GM19395 (cell line): ENCODE measurements around the gene CAMTA1.

ENCODE experiments used
- ATAC-seq: cut with Tn5 transposase; IDR thresholded peaks from one replicate; pipeline ENCODE4 v1.9.1; 2021; ENCODE audit warnings: mild to moderate bottlenecking, moderate library complexity; ENCODE audit not compliant: unreplicated experiment

Gene CAMTA1

DNA sequence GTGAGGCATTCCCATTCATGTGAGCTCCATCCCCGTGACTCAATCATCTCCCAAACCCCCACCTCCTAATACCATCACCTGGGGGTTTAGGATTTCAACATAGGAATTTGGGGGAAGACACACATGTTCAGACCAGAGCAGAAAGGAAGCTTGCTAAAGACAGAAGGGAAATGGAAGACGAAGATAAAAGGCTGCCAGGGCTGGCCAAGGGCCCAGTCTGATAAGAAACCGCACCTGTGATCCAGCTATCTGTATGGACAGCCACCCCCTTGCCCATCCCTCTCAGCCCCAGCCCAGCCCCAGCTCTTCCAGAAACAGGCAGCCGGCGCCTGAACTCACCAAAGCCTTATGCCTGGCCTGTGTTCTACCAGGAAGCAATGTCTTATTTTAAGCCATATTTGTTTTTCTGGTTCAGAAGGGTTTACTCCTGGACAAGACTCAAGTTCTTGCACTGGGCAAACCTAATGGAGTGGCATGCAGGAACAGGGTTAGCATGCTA is 787.4 kb downstream of the CAMTA1 start:
- no peak for ATAC-seq

DNA sequence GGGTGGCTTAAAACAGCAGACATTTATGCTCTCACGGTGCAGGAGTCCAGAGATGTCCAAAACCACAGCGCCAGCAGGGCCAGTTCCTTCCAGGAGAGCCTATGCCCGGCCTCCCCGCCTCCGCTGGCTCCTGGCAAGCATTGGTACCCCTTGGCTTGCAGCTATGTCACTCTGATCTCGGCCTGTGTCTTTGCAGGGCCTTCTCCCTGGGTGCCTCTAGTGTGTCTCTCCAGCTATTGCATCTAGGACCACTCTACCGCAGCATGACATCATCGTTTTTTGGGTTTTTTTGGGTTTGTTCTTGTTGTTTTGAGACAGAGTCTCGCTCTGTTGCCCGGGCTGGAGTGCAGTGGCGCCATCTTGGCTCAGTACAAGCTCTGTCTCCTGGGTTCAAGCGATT is 788.2 kb downstream of the CAMTA1 start:
- no peak for ATAC-seq

DNA sequence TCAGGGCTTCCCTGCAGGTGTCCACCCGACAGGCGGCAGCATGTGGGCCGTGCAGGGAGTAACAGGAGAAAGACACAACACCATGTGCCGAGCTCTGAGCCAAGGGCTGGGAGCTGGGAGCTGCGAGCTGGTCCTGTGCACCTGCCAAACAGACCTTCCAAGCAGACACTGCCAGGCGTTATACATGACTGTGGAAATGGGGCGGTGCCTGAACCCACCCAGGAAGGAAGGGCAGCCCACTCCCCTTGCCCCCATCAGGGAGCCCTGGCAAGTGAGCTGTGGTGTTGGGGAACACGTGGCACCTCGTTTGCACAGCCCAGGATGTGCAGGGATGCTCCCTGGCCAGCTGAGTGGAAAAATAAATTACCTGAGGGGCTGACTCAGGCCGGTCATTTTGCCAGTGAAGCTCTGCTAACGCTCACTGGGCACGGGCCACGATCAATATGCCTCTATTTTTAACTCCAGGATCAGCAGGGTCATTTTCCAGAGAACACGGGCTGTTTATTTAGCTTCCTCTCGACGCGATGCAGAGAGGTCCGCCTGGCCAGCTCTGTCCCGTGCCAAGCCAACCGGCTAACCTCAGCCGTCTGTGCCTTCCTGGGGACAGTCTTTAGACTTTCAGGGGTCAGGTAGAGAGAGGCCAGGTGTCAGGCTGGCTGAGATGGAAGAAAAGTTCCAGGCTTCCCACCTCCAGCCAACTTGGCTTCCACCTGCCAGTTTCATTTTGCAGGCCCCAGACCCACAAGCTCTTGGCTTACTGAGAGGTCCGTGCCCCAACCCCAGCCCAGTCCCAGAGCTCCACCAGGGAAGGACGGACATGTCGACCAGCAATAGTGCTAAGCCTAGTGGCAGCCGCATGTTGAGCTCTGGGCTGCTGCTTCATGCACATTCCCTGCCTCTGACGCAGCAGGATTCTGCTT is 789.1 kb downstream of the CAMTA1 start:
- ATAC-seq = no peak

DNA sequence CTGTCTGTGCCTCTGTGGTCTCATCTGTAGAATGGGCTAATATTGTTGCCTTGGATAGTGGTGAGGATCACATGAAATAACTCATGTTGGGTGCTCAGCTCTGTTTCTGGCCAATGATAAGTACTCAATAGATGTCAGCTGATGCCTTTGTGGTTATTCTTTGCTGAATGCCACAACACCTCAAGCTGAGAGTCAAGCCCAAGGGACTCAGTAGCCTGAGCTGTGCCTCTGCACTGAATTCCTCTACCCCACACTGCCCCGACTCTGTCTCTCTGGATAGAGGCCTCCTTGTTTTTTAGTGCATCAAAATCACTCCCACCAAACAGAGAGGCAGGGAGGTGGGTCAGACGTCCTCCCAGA is 789.8 kb downstream of the CAMTA1 start:
- no peak for ATAC-seq

DNA sequence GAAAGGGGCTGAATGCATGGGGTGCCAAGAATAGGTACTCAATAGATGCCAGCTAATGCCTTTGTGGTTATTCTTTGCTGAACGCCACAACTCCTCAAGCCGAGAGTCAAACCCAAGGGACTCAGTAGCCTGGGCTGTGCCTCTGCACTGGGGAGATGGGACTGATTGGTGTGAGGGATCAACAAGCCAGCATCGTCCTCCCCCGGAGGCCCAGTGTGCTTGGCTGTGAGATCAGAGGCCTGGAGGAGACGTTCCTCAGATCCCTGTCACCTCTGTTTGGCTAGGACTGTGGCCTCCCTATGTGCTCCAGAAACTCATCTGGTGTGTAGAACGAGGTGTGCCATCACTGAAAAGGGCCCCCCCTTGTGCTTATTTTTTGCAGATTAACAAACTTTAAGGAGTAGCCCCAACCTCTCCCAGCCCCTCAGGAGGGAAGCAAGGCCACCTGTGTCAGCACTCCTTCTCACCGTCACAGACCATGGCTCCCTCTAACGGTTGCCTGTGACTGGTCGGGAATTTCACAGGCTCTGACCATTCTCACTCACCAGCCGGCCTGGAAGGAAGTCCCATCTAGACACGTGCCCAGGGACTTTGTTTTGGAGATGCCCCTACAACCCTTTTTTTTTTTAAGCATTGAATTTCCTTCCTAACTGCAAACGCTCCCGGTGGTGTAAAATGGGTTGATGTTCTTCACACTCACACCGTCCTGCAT is 791.8 kb downstream of the CAMTA1 start:
- no peak for ATAC-seq

DNA sequence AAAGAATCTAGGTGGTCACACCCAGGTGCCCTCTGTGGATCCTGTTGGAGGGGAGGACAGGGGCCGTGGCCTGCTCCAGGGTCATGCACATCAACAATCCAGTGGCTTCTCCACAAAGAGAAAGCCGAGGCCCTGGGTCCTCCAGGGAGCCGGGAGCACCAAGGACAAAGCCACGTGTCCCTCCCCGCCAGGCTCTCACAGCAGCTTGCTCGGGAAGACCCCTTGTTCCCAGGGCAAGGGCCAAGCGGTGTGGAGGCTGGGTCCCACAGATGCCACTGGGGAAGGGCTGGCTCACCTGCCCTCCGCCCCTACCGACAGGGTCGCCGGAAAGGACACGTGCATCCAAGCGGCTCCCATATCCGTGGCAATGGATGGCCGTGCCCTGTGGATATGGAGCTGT is 793.0 kb downstream of the CAMTA1 start:
- no peak for ATAC-seq

DNA sequence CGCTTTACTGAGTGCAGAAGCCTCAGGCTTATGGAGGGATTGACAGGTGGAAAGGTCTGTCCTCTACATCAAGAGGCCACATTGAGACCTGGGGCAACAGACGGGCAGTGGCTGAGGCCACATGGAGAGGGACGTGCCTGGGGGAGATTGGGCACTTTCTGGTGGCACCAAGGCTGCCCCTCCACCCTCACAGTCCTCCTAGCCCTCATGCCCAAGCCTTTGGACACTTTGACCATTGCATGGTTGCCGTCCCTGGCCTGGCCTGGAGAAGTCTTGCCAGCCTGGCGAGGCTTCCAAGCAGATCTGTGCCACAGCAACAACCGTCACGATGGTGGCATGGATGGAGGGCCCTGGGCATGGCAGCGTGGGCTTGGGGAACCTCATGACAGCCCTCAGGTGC is 793.8 kb downstream of the CAMTA1 start:
- no peak for ATAC-seq

DNA sequence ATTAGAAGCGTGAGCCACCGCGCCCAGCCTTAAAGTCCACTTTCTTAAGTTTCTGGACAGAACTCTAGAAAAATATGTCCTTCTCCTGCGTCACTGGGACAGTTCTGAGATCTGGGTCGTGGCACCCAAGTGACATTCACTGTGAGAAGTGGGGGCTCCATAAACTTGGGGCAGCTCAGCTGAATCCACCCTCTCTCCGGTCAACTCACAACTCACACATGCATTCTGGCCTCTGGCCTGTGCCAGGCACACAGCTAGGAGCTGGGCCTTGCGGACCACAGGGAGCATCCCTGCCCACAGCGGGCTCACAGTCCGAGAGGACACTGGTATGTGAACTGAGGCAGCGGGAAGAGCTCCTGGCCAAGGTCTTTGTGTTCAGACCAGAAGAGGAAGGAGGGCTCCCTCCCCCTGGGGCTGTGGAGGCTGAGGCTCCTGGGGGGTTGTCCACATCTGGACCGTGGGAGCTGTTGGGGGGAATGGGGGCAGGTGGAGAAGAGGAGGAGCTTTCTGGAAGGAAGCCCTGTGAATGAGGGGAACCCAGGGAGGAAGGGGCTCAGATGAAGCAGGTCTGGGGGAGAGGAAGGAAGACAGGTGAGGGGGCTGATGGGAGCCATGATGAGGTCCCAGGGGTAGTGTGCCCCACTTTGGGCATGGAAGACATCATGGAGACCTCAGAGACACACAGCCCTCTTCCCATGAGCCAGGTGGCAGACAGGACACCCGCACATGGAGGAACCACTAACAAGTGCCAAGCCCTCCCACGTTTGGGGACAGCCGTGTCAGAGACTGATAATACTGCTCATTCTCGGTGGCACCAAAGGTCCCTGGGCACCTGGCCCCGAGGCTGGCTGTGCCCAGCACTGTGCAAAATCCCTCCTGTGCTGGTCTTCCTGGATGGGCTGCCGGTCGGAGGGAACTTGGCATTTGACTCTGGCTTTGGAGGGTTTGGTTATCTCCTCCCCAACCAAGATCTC is 794.9 kb downstream of the CAMTA1 start:
- ATAC-seq = no peak

DNA sequence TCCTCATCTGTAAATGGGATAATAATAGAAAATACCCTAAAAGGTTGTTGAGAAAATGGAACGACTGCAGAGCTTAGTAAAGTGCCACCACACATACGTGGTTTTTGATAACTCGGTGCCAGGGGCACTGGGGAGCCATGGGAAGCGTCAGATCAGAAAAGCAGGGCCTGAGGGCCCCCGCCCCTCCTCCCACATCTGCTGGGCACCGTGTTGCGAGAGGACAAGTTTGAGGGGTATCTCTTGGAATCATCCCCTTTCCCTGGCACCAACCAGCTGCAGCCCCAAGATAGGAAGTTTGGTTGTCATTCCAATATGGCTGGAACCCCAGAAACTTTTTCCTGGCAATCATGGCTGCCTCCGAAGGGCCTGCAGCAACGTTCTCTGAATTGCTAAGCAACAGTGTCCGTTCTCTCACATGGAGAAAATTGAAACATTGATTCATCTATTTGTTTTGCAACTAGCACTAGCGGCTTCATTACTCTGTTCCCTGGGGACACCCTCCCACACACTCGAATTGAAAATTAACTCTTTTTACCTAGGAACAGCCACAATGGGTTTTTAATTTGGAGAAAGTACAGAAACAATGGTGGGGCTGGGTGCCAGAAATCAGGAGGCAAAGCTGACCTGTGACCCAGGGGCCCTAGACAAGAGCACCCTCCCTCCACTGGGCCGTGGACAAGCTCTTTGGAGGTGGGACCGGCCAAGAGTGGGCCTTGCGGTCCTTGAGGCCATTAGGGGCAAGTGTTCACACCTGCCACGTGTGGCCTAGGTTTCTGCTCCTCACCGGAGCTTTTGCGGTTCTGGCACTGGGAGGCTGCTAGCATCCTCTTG is 795.9 kb downstream of the CAMTA1 start:
- no peak for ATAC-seq

DNA sequence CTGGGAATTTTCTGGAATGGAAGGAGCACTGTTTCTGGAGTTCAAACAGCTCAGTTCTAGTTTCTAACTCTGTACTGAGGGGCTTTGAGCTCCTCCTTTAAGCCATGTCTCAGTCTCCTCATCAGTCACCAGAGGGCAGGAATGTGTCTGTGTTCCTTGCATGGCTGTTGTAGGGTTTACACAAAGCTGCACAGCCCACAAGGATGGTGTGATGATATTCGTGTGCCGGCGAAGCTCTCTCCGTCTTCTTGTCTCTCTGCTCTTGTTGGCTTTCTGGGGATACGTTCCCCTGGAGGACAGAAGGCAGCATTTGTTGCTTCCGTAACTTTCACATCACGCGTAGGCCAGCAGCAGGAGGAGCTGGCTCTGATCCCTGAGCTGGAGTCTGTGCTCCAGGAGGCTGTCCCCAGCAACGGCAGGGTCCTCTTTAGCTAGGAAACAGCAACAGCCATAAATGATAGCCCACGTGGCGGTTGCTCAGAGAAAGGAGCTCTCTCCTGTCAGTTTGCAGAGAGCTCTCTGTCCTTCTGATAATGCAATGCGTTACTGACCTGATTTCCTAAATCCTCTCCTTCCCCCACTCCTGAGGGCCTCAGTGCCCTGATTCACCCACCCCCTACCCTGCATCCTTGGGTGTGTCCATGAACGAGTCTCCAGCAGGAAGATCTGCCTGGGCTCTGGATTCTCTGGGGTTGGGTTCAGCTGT is 796.7 kb downstream of the CAMTA1 start:
- no peak for ATAC-seq

DNA sequence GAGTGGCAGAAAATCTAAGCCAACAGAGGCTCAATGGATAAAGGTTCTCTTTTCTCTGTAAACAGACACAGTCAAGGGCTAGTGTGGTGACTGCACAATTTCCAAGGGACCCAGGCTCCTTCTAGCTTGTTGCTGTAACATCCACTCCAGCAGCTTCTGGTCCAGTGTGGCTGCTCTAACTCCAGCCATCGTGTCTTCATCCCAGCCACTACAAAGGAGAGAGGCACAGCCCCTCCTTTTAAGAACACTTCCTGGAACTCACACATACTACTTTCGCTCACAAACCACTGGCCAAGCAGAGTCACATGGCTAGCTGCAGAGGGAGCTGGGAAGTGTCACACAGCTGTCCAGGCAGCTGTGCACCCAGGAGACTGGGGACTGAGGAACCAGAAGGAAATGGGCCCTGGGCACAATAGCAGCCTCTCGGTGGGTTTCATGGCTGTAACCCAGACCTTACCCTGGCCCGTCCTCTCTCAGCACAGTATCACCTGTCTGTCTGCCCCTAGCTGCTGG is 797.3 kb downstream of the CAMTA1 start:
- no peak for ATAC-seq

DNA sequence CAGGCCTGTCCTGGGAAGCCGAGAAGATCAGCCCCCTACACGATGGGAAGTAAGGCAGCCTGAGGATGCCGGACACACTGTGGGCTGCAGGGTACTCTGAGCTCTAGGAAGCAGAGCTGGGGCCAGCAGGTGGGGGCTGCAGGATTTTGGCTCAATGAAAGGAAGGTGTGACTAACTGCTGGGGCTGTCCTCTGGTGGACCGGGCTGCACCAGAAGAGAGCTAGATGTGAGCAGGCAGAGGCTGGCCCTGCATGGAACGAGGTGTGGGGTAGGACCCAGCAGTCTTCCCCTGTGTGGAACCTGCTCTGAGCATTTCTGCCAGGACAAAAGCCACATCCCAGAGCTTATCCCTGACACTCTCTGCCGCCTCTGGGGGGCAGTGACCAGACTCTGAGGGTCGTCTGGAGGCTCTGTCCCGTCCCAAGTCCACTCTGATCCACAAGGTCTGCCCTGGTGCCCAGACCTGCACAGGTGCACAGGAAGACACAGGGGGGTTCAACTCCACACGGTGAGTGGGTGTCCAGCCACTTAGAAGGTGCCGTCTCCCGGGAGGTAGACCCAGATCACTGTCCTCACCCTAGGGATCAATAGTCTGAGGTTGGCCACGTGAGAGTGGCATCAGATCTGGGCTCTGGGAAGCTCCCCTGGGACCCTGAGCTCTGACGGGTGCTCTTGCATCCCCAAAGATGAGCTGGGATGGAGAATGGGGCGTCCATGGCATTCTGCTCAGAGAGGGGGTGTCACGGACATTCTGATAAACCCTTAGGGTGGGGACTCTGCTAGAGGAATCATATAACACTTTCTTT is 798.2 kb downstream of the CAMTA1 start:
- no peak for ATAC-seq

DNA sequence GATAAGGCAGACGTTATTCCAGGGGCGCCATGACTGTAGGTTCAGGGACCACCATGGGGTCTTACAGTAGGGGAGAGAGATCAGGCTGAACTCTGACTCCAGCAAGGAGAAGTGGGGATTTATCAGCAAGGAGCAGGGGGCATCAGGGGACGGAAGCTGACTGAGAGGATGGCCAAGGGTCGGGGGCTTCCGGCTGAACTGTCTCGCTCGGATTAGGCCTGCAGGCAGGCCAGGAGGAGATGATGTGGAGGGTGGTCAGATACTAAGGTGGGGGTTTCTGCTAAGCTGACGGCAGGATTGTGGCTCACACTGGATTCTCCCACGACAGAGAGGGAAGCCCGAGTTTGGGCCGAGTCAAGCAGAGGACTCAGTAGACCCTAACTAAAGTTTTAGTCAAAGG is 798.9 kb downstream of the CAMTA1 start:
- no peak for ATAC-seq

DNA sequence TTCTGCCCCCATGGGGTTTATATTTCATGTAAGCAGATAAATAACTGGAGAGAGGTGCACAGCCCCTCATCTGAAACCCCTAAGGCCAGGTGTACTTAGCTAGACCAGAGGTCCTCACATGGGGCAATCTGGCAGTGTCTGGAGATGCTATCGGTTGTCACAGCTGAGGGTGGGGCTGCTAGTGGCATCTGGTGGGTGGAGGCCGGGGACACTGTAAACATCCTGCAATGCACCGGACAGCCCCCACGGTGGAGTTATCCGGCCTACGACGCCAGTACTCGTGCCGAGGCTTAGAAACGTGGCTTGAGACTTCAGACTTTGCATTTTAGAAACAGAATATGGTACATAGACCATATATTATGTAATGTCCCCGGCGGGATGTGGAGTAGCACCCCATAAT is 799.4 kb downstream of the CAMTA1 start:
- ATAC-seq = no peak

DNA sequence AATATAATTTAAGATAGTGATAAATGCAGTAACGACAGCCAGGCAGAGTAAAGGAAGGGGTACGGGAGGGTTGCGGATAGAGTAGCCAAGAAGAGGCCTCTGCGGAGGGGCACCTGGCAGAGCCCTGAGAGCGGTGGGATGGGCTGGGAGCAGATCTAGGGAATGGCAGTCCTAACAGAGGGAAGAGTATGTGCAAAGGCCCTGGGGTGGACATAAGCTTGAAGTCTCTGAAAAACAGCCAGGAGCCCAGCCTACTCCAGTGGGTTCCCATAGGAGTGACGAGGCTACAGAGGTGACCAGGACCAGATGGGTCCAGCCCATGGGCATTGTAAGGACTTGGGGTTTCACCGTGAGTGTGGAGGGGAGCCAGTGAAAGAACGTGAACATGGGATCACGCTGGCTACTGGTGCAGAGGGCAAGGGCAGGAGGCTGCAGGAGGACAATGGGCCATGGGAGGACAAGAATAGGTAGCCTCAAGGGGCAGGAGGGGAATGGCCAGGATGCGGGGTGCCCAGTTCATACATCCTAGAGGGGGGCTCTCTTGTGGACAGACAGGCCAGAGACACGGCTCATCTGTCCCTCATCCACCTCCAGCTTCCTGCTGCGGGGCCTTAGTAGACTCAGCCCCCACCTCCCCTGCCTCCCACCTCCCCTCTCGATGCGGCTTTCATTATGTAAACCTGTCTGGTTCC is 800.1 kb downstream of the CAMTA1 start:
- ATAC-seq = no peak

DNA sequence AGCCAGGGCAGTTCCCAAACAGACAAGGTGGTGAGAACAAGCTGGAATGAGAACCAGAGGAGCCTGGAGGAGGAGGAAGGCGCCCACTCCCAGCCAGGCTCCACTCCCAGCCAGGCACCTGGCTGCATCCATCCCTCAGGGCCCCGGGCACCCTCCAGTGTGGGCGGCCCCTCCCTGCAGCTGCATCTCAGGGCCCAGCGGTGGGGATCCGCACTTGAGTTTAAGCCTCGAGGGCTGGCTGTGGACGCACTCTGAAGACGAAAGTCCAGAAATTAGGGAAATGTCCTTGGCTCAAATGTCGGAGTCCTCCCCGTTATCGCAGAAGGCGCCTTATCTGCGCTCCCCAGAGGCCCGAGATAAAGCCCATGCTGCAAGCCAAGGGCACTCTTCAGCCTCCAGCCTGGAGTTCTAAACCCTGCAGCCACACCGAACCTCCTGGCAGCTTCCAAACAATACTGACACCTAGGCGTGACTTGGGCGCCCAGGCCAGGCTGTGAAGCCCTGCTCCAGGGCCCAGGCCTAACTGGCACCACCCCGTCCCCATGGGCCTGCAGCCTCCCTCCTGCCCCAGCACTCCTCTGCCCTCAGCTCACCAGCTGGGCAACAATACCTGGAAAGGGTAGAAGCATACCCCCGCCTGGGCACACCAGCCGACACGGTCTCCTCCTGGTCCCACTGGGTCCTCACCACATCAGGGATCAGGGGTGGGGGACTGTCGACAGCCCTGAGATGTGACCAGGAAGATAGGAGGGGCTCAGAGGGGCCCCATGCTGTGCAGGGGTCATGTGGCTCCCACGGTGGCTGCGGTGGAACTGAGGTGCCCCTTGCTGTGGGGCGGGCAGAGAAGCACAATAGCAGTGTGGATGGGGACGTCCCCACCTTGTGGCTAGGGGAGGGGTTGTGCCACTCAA is 801.0 kb downstream of the CAMTA1 start:
- ATAC-seq = no peak
